Measurements from ENCODE around the gene STK10. TPM values are rescaled to one million over a fixed set of nuclear protein-coding genes. Genes with fewer than 3 reads are reported as not detected.

Gene STK10
- polyA plus RNA-seq, 3 donors = 21.5 to 180 (median 47.4) TPM

DNA sequence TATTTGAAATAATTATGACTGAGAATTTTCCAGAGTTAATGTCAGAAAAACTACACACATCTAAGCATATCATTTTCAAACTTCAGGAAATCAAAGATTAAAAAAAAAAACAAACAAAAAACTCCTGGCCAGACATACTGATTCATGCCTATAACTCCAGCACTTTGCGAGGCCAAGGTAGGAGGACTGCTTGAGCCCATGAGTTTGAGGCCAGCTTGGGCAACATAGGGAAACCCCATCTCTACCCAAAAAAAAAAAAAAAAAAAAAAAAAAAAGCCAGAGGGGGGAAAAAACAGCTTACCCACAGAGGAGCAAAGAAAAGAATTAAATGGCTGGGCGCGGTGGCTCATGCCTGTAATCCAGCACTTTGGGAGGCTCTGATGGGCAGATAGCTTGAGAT lies 28.3 kb upstream of the STK10 start:
- Histone ChIP-seq H3K4me3 (replicated peaks in 1 of 3; ENCODE audit: low read depth in 2 of 3, low read length in 3 of 3) (no peak overlapping the region), H3K4me1 (ENCODE audit: control insufficient read depth in 1 of 2, insufficient read depth in 2 of 2, low read length in 2 of 2) (no peaks in the 10 kb centered on the region), H3K79me2 (ENCODE audit: insufficient read depth, low read length) (no peaks in the 10 kb centered on the region), H3K4me2 (replicated peaks; ENCODE audit: extremely low read depth, low read length, poor library complexity, severe bottlenecking) (no peak overlapping the region), H3K27me3 (ENCODE audit: control insufficient read depth in 2 of 2, insufficient read depth in 2 of 2, low read length in 2 of 2) (no peaks in the 10 kb centered on the region), H3K9me3 (replicated peaks in 1 of 2; ENCODE audit: control insufficient read depth in 1 of 2, insufficient read depth in 1 of 2, low read length in 2 of 2) (no peaks in the 10 kb centered on the region), H4K20me1 (ENCODE audit: insufficient read depth, low read length) (no peaks in the 10 kb centered on the region), H3K36me3 (replicated peaks in 1 of 2; ENCODE audit: control insufficient read depth in 1 of 2, insufficient read depth in 2 of 2, low read length in 2 of 2) (peaks cover 7 to 50% of the 10 kb centered on the region in 2 donors), H3K9ac (ENCODE audit: insufficient read depth, low read length, poor library complexity, severe bottlenecking) (no peak overlapping the region), H3K27ac (ENCODE audit: low read depth in 1 of 2, low read length in 2 of 2) (no peak overlapping the region), H2AFZ (ENCODE audit: insufficient read depth, low read depth, low read length, poor library complexity, severe bottlenecking) (no peak overlapping the region)
- H3K27ac Mint-ChIP-seq = peak overlapping the region in 1 of 7 donors; percentile 59
- intact Hi-C loops (cut with micrococcal nuclease) = loop anchor here in 1 of 2 donors (10.0 kb wide), 1 partner anchor 1432 kb away; the partner anchor contains the start of gene GABRP
- H3K36me3 Mint-ChIP-seq = peaks cover 44 to 55% of the 10 kb centered on the region in 2 donors
- H3K4me3 Mint-ChIP-seq = no peak overlapping the region
- TF ChIP-seq, protein P1, sequence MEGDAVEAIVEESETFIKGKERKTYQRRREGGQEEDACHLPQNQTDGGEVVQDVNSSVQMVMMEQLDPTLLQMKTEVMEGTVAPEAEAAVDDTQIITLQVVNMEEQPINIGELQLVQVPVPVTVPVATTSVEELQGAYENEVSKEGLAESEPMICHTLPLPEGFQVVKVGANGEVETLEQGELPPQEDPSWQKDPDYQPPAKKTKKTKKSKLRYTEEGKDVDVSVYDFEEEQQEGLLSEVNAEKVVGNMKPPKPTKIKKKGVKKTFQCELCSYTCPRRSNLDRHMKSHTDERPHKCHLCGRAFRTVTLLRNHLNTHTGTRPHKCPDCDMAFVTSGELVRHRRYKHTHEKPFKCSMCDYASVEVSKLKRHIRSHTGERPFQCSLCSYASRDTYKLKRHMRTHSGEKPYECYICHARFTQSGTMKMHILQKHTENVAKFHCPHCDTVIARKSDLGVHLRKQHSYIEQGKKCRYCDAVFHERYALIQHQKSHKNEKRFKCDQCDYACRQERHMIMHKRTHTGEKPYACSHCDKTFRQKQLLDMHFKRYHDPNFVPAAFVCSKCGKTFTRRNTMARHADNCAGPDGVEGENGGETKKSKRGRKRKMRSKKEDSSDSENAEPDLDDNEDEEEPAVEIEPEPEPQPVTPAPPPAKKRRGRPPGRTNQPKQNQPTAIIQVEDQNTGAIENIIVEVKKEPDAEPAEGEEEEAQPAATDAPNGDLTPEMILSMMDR (IDR thresholded peaks at IDR 0.05) = no peak
- peak in 1 of 3 donors; percentile 17 for DNase-seq
- whole genome bisulfite sequencing (ENCODE audit: insufficient coverage) = 100% methylated on average over 2 of the region's 3 CpGs
- H3K9me3 Mint-ChIP-seq = peaks cover 0 to 8% (median 2%) of the 10 kb centered on the region in 7 donors
- no peaks in the 10 kb centered on the region for H3K27me3 Mint-ChIP-seq (ENCODE audit: low read depth in 3 of 3)
- H3K4me1 Mint-ChIP-seq = peaks cover 2% of the 10 kb centered on the region

DNA sequence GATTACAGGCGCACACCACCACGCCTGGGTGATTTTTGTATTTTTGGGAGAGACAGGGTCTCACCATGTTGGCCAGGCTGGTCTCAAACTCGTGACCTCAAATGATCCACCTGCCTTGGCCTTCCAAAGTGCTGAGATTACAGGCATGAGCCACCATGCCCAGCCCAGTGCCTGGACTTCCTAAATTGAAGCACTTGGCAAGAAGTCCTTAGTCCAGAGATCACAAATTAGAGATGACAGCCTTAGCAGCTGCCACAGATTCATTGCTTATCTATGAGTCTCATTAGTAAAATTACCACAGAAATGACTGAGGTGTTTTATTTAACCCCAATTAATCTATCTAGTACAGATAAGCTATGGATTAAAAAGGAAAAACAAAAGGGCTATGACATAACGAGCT lies 25.1 kb upstream of the STK10 start:
- intact Hi-C loops (cut with micrococcal nuclease) = loop anchor here in 1 of 2 donors (10.0 kb wide), 1 partner anchor 1428 kb away; the partner anchor contains the start of gene GABRP
- TF ChIP-seq, protein P1 (IDR thresholded peaks at IDR 0.05) = no peak
- WGBS (ENCODE audit: insufficient coverage) = 100% methylated on average over 3 of the region's 4 CpGs
- no peak overlapping the region for H3K27ac ChIP-seq (ENCODE audit: low read depth in 1 of 2, low read length in 2 of 2)
- H3K4me1 ChIP-seq (ENCODE audit: control insufficient read depth in 1 of 2, insufficient read depth in 2 of 2, low read length in 2 of 2) = no peaks in the 10 kb centered on the region
- peaks cover 14 to 38% of the 10 kb centered on the region in 2 donors for H3K36me3 ChIP-seq (replicated peaks in 1 of 2; ENCODE audit: control insufficient read depth in 1 of 2, insufficient read depth in 2 of 2, low read length in 2 of 2)
- no peak overlapping the region for H3K4me2 ChIP-seq (replicated peaks; ENCODE audit: extremely low read depth, low read length, poor library complexity, severe bottlenecking)
- Mint-ChIP-seq H3K36me3 (peaks cover 42 to 51% of the 10 kb centered on the region in 2 donors), H3K9me3 (no peaks in the 10 kb centered on the region), H3K4me3 (no peak overlapping the region), H3K27me3 (ENCODE audit: low read depth in 3 of 3) (peaks cover 0 to 1% (median 0%) of the 10 kb centered on the region in 3 donors), H3K4me1 (peaks cover 3% of the 10 kb centered on the region), H3K27ac (no peak overlapping the region)
- no peaks in the 10 kb centered on the region for H4K20me1 ChIP-seq (ENCODE audit: insufficient read depth, low read length)
- no peak overlapping the region for H3K9ac ChIP-seq (ENCODE audit: insufficient read depth, low read length, poor library complexity, severe bottlenecking)
- DNase-seq = no peak
- no peaks in the 10 kb centered on the region for H3K27me3 ChIP-seq (ENCODE audit: control insufficient read depth in 2 of 2, insufficient read depth in 2 of 2, low read length in 2 of 2)
- no peak overlapping the region for H3K4me3 ChIP-seq (replicated peaks in 1 of 3; ENCODE audit: low read depth in 2 of 3, low read length in 3 of 3)
- H3K79me2 ChIP-seq (ENCODE audit: insufficient read depth, low read length) = no peaks in the 10 kb centered on the region
- no peak overlapping the region for H2AFZ ChIP-seq (ENCODE audit: insufficient read depth, low read depth, low read length, poor library complexity, severe bottlenecking)
- no peaks in the 10 kb centered on the region for H3K9me3 ChIP-seq (replicated peaks in 1 of 2; ENCODE audit: control insufficient read depth in 1 of 2, insufficient read depth in 1 of 2, low read length in 2 of 2)
